Skeletal muscle satellite cell (primary cell): Measurements from ENCODE around the gene ASIC4.

Experiments used
- H3K27me3 ChIP-seq: 2 replicates; pipeline ENCODE4 v1.7.0; 2013; ENCODE audit warnings: low read length; ENCODE audit not compliant: control insufficient read depth, insufficient read depth
- H3K36me3 ChIP-seq: 2 replicates; pipeline ENCODE4 v1.7.0; 2013; ENCODE audit warnings: mild to moderate bottlenecking, control low read depth, low read length; ENCODE audit not compliant: insufficient read depth
- H3K4me1 ChIP-seq: 2 replicates; pipeline ENCODE4 v1.7.0; 2013; ENCODE audit warnings: low read length; ENCODE audit not compliant: control insufficient read depth, insufficient read depth
- H3K4me2 ChIP-seq: 2 replicates; pipeline ENCODE4 v1.7.0; 2013; ENCODE audit warnings: mild to moderate bottlenecking, low read length
- H3K4me3 ChIP-seq: 2 replicates; pipeline ENCODE4 v1.7.0; 2013; ENCODE audit warnings: low read length
- H3K9ac ChIP-seq: 2 replicates; pipeline ENCODE4 v1.7.0; 2013; ENCODE audit warnings: mild to moderate bottlenecking, low read depth, low read length, moderate library complexity
- H3K9me3 ChIP-seq: replicated peaks from 2 replicates; pipeline ENCODE4 v1.7.0; 2013; ENCODE audit warnings: mild to moderate bottlenecking, control low read depth, low read length

Gene ASIC4

GRCh38 chr2:219484343-219485200 is 29.7 kb upstream of the ASIC4 start:
- Histone ChIP-seq H3K4me2 (peak overlapping the region; percentile 62), H3K4me1 (peaks cover 9% of the 10 kb centered on the region), H3K9ac (no peak overlapping the region), H3K4me3 (no peak overlapping the region), H3K9me3 (no peaks in the 10 kb centered on the region), H3K36me3 (peaks cover under 1% of the 10 kb centered on the region), H3K27me3 (peaks cover 25% of the 10 kb centered on the region)

- no peak overlapping the region for H3K9ac ChIP-seq
- no peaks in the 10 kb centered on the region for H3K36me3 ChIP-seq
- no peak overlapping the region for H3K4me2 ChIP-seq
- no peak overlapping the region for H3K4me3 ChIP-seq
- no peaks in the 10 kb centered on the region for H3K9me3 ChIP-seq
- peaks cover 25% of the 10 kb centered on the region for H3K27me3 ChIP-seq
- H3K4me1 ChIP-seq: peaks cover 9% of the 10 kb centered on the region
These were observed 29.1 kb upstream of the ASIC4 start for GRCh38 chr2:219485201-219485580.

- H3K27me3 ChIP-seq: peaks cover 25% of the 10 kb centered on the region
- H3K4me2 ChIP-seq: no peak overlapping the region
These were observed 27.8 kb upstream of the ASIC4 start for GRCh38 chr2:219486380-219486959.

GRCh38 chr2:219488149-219488843 is 26.0 kb upstream of the ASIC4 start:
- Histone ChIP-seq H3K4me3 (no peak overlapping the region), H3K27me3 (peaks cover 25% of the 10 kb centered on the region), H3K9me3 (no peaks in the 10 kb centered on the region), H3K4me1 (peaks cover 9% of the 10 kb centered on the region), H3K9ac (no peak overlapping the region), H3K36me3 (no peaks in the 10 kb centered on the region), H3K4me2 (no peak overlapping the region)

More at GRCh38 chr2:219486380-219486959, 27.8 kb upstream of the ASIC4 start:
- H3K4me1 ChIP-seq: peaks cover 9% of the 10 kb centered on the region
- H3K9me3 ChIP-seq: no peaks in the 10 kb centered on the region
- H3K9ac ChIP-seq: no peak overlapping the region
- no peaks in the 10 kb centered on the region for H3K36me3 ChIP-seq
- H3K4me3 ChIP-seq: no peak overlapping the region

- H3K4me1 ChIP-seq: peaks cover 9% of the 10 kb centered on the region
- H3K4me3 ChIP-seq: no peak overlapping the region
- H3K36me3 ChIP-seq: no peaks in the 10 kb centered on the region
- peaks cover 24% of the 10 kb centered on the region for H3K27me3 ChIP-seq
- no peaks in the 10 kb centered on the region for H3K9me3 ChIP-seq
- no peak overlapping the region for H3K9ac ChIP-seq
- H3K4me2 ChIP-seq: no peak overlapping the region
These were observed 25.5 kb upstream of the ASIC4 start for GRCh38 chr2:219488844-219489194.

- no peak overlapping the region for H3K4me3 ChIP-seq
- no peaks in the 10 kb centered on the region for H3K9me3 ChIP-seq
- H3K4me2 ChIP-seq: no peak overlapping the region
- no peaks in the 10 kb centered on the region for H3K36me3 ChIP-seq
- H3K9ac ChIP-seq: no peak overlapping the region
- peaks cover 19% of the 10 kb centered on the region for H3K27me3 ChIP-seq
- H3K4me1 ChIP-seq: peaks cover 6% of the 10 kb centered on the region
These were observed 25.0 kb upstream of the ASIC4 start for GRCh38 chr2:219489315-219489714.

GRCh38 chr2:219490186-219490585 is 24.1 kb upstream of the ASIC4 start:
- Histone ChIP-seq H3K4me3 (no peak overlapping the region), H3K4me1 (no peaks in the 10 kb centered on the region), H3K9me3 (no peaks in the 10 kb centered on the region), H3K27me3 (peaks cover 10% of the 10 kb centered on the region), H3K36me3 (no peaks in the 10 kb centered on the region), H3K4me2 (no peak overlapping the region), H3K9ac (no peak overlapping the region)

- no peaks in the 10 kb centered on the region for H3K36me3 ChIP-seq
- no peaks in the 10 kb centered on the region for H3K9me3 ChIP-seq
- H3K4me3 ChIP-seq: no peak overlapping the region
- no peak overlapping the region for H3K9ac ChIP-seq
- H3K27me3 ChIP-seq: peaks cover 5% of the 10 kb centered on the region
- H3K4me2 ChIP-seq: no peak overlapping the region
- peaks cover 2% of the 10 kb centered on the region for H3K4me1 ChIP-seq
These were observed 23.6 kb upstream of the ASIC4 start for GRCh38 chr2:219490600-219491130.

GRCh38 chr2:219491278-219491963 is 22.9 kb upstream of the ASIC4 start:
- peaks cover 6% of the 10 kb centered on the region for H3K27me3 ChIP-seq

GRCh38 chr2:219492575-219492974 is 21.7 kb upstream of the ASIC4 start:
- Histone ChIP-seq H3K4me1 (peaks cover 7% of the 10 kb centered on the region), H3K36me3 (no peaks in the 10 kb centered on the region), H3K27me3 (peaks cover 15% of the 10 kb centered on the region), H3K9ac (no peak overlapping the region), H3K9me3 (no peaks in the 10 kb centered on the region), H3K4me3 (no peak overlapping the region), H3K4me2 (no peak overlapping the region)

More at GRCh38 chr2:219491278-219491963, 22.9 kb upstream of the ASIC4 start:
- Histone ChIP-seq H3K9ac (no peak overlapping the region), H3K4me2 (no peak overlapping the region), H3K4me3 (no peak overlapping the region), H3K9me3 (no peaks in the 10 kb centered on the region), H3K4me1 (peaks cover 4% of the 10 kb centered on the region), H3K36me3 (no peaks in the 10 kb centered on the region)

GRCh38 chr2:219493086-219493485 is 21.2 kb upstream of the ASIC4 start:
- Histone ChIP-seq H3K4me2 (no peak overlapping the region), H3K9me3 (no peaks in the 10 kb centered on the region), H3K4me1 (peaks cover 12% of the 10 kb centered on the region), H3K27me3 (peaks cover 15% of the 10 kb centered on the region), H3K4me3 (no peak overlapping the region), H3K9ac (no peak overlapping the region), H3K36me3 (no peaks in the 10 kb centered on the region)
